Neural cell (in vitro differentiated cells): ENCODE measurements around the gene DPP10.

ENCODE experiments used
- TF ChIP-seq, protein P1 (sequence below): IDR thresholded peaks from 2 replicates; pipeline ENCODE4 v1.6.1; 2012; ENCODE audit warnings: borderline replicate concordance
- TF ChIP-seq, protein P2 (sequence below): fragments of 450-650 bp; IDR thresholded peaks from 2 replicates; pipeline ENCODE4 v1.5.1; 2014; ENCODE audit warnings: antibody characterized with exemption, mild to moderate bottlenecking, moderate library complexity; ENCODE audit not compliant: poor library complexity, severe bottlenecking

DNA sequence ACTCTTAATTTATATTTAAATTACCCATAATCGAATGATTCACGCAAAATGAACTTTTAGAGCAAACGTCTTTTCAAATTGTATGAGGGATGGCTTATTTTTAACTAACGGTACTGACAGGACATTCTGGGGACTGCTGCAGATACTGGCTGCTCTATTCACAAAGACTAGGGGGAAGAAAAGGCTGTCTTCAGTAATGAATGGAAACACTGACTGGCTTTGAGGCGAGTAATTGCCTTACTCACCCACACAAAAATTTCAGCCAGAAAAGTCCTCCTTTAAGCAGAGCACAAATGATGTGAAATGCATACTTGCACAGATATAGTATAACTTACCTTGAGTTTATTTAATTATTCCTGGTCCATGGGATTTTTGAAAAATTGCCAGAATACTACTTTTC is 852.6 kb downstream of the DPP10 start:
- TF ChIP-seq, protein P1, sequence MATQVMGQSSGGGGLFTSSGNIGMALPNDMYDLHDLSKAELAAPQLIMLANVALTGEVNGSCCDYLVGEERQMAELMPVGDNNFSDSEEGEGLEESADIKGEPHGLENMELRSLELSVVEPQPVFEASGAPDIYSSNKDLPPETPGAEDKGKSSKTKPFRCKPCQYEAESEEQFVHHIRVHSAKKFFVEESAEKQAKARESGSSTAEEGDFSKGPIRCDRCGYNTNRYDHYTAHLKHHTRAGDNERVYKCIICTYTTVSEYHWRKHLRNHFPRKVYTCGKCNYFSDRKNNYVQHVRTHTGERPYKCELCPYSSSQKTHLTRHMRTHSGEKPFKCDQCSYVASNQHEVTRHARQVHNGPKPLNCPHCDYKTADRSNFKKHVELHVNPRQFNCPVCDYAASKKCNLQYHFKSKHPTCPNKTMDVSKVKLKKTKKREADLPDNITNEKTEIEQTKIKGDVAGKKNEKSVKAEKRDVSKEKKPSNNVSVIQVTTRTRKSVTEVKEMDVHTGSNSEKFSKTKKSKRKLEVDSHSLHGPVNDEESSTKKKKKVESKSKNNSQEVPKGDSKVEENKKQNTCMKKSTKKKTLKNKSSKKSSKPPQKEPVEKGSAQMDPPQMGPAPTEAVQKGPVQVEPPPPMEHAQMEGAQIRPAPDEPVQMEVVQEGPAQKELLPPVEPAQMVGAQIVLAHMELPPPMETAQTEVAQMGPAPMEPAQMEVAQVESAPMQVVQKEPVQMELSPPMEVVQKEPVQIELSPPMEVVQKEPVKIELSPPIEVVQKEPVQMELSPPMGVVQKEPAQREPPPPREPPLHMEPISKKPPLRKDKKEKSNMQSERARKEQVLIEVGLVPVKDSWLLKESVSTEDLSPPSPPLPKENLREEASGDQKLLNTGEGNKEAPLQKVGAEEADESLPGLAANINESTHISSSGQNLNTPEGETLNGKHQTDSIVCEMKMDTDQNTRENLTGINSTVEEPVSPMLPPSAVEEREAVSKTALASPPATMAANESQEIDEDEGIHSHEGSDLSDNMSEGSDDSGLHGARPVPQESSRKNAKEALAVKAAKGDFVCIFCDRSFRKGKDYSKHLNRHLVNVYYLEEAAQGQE = no peak
- TF ChIP-seq, protein P2, sequence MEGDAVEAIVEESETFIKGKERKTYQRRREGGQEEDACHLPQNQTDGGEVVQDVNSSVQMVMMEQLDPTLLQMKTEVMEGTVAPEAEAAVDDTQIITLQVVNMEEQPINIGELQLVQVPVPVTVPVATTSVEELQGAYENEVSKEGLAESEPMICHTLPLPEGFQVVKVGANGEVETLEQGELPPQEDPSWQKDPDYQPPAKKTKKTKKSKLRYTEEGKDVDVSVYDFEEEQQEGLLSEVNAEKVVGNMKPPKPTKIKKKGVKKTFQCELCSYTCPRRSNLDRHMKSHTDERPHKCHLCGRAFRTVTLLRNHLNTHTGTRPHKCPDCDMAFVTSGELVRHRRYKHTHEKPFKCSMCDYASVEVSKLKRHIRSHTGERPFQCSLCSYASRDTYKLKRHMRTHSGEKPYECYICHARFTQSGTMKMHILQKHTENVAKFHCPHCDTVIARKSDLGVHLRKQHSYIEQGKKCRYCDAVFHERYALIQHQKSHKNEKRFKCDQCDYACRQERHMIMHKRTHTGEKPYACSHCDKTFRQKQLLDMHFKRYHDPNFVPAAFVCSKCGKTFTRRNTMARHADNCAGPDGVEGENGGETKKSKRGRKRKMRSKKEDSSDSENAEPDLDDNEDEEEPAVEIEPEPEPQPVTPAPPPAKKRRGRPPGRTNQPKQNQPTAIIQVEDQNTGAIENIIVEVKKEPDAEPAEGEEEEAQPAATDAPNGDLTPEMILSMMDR = no peak
